Karpas-422 (cell line): Measurements from ENCODE around the gene ACTN1. TPM values are rescaled to one million over a fixed set of nuclear protein-coding genes. Genes with fewer than 3 reads are reported as not detected.

ENCODE experiments used
- DNase-seq: peaks from one replicate; pipeline ENCODE4 v3.0.0-alpha.2; 2015
- H2AFZ ChIP-seq: fragments of 200-600 bp; sonication (generic); 2 replicates; pipeline ENCODE4 v1.6.1; 2014; ENCODE audit warnings: antibody characterized with exemption, low read length, mixed read lengths
- H3K27ac ChIP-seq: fragments of 200-600 bp; sonication (generic); 2 replicates; pipeline ENCODE4 v1.5.1; 2014; ENCODE audit warnings: mild to moderate bottlenecking, low read length, moderate library complexity
- H3K27me3 ChIP-seq: fragments of 200-600 bp; sonication (generic); 2 replicates; pipeline ENCODE4 v1.6.1; 2014; ENCODE audit warnings: low read length, mixed read lengths
- H3K36me3 ChIP-seq: fragments of 200-600 bp; sonication (generic); 2 replicates; pipeline ENCODE4 v1.6.1; 2014; ENCODE audit warnings: low read length, mixed read lengths; ENCODE audit not compliant: insufficient read depth
- H3K4me1 ChIP-seq: fragments of 200-600 bp; sonication (generic); 2 replicates; pipeline ENCODE4 v1.6.1; 2014; ENCODE audit warnings: mild to moderate bottlenecking, low read length, mixed read lengths
- H3K4me2 ChIP-seq: fragments of 200-600 bp; sonication (generic); 2 replicates; pipeline ENCODE4 v1.6.1; 2014; ENCODE audit warnings: low read length, low read depth, mild to moderate bottlenecking; ENCODE audit not compliant: poor library complexity, severe bottlenecking
- H3K4me3 ChIP-seq: fragments of 200-600 bp; sonication (generic); 2 replicates; pipeline ENCODE4 v1.5.1; 2014; ENCODE audit warnings: mild to moderate bottlenecking, antibody characterized with exemption, low read length, mixed read lengths
- H3K79me2 ChIP-seq: fragments of 200-600 bp; sonication (generic); 2 replicates; pipeline ENCODE4 v1.6.1; 2014; ENCODE audit warnings: mild to moderate bottlenecking, low read length, mixed read lengths
- H3K9ac ChIP-seq: fragments of 200-600 bp; sonication (generic); 2 replicates; pipeline ENCODE4 v1.6.0; 2014; ENCODE audit warnings: low read length
- H3K9me2 ChIP-seq: fragments of 200-600 bp; sonication (generic), shearing (Covaris generic); replicated peaks from 2 replicates; pipeline ENCODE4 v1.6.0; 2014; ENCODE audit warnings: mild to moderate bottlenecking, low read length, moderate library complexity; ENCODE audit not compliant: insufficient read depth
- H3K9me3 ChIP-seq: fragments of 300-700, 200-600 bp; sonication (generic); 2 replicates; pipeline ENCODE4 v1.6.1; 2014; ENCODE audit warnings: low read length, mixed read lengths
- H4K20me1 ChIP-seq: fragments of 200-600 bp; sonication (generic); 2 replicates; pipeline ENCODE4 v1.6.1; 2014; ENCODE audit warnings: mild to moderate bottlenecking, antibody characterized with exemption, low read length, low read depth; ENCODE audit not compliant: insufficient read depth
- total RNA-seq: library from RNA; depleted of rRNA; stranded (reverse); fragments of >200 nt; shearing (Covaris generic); gene quantifications from 2 replicates; pipeline ENCODE4 v1.2.3, GENCODE V29; 2014; ENCODE audit warnings: low replicate concordance

Gene ACTN1
- total RNA-seq, 1 experiment from 2014 or later, result not detected

DNA sequence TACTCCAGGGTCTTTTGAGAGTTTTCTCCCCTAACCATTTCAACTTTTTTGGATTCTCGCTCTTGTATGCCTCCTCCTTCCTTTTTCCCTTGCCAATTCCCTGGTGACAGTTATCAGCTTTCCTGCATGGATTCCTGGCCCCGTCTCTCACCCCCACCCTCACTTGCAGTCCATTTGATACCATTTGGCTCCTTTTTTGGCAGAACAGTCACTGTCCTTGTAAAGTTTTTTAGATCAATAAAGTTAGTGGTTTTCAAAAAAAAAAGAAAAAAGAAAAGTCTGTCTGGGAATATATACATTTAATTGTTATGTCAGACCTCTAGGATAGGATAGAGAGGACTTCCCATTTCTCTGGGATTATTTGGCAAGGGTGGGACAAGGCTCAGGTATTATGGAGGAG lies 42.1 kb downstream of the ACTN1 start:
- H3K4me2 ChIP-seq, result no peak overlapping the region
- H3K79me2 ChIP-seq, result no peaks in the 10 kb centered on the region
- no peaks in the 10 kb centered on the region for H3K36me3 ChIP-seq
- no peaks in the 10 kb centered on the region for H4K20me1 ChIP-seq
- H3K9me3 ChIP-seq, result no peaks in the 10 kb centered on the region
- H3K9ac ChIP-seq, result no peak overlapping the region
- no peak for DNase-seq
- H3K27ac ChIP-seq, result no peak overlapping the region
- no peak overlapping the region for H2AFZ ChIP-seq
- no peak overlapping the region for H3K4me3 ChIP-seq
- H3K9me2 ChIP-seq, result no peaks in the 10 kb centered on the region
- no peaks in the 10 kb centered on the region for H3K27me3 ChIP-seq
- no peaks in the 10 kb centered on the region for H3K4me1 ChIP-seq

DNA sequence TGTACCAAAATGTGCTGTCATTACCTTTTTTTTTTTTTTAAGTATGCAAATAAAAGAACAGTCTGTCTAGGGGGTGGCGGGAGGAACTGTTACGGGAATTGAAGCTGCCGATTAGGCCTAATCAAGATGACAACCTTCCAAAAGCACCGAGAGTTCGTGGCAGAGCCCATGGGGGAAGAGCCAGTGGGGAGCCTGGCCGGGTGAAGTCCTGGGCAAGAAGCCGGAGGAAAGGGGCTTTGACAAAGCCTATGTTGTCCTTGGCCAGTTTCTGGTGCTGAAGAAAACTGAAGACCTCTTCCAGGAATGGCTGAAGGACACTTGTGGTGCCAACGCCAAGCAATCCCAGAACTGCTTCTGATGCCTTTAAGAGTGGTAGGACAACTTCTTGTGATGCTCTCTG lies 42.6 kb downstream of the ACTN1 start:
- no peak overlapping the region for H3K4me2 ChIP-seq
- H3K9me3 ChIP-seq, result no peaks in the 10 kb centered on the region
- H4K20me1 ChIP-seq, result no peaks in the 10 kb centered on the region
- H3K27me3 ChIP-seq, result no peaks in the 10 kb centered on the region
- H3K36me3 ChIP-seq, result no peaks in the 10 kb centered on the region
- no peak overlapping the region for H3K27ac ChIP-seq
- H3K9me2 ChIP-seq, result no peaks in the 10 kb centered on the region
- DNase-seq, result no peak
- H3K9ac ChIP-seq, result no peak overlapping the region
- no peaks in the 10 kb centered on the region for H3K4me1 ChIP-seq
- H3K4me3 ChIP-seq, result no peak overlapping the region
- no peak overlapping the region for H2AFZ ChIP-seq
- no peaks in the 10 kb centered on the region for H3K79me2 ChIP-seq

DNA sequence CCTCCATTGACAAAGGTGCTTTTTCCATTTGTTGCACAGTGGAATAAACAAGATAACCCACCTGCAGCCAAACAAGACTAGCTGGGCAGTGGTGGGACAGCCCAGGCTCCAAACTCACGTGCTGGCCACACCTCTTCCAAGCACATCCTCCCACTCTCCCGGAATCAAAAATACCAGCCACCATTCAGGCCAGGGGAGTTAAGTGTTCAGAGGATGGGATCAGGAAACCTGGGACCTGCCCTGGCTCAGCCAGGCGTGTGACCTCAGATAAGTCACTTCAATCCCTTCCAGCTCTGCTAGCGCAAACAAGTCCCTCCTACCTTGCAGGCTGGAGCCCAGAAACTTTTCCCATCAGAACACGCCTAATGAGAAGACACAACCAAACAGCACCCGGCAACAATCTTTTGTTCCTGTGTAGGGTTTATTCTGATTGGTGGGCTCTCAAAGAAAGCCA lies 43.3 kb downstream of the ACTN1 start:
- no peaks in the 10 kb centered on the region for H3K9me3 ChIP-seq
- H3K9me2 ChIP-seq, result no peaks in the 10 kb centered on the region
- DNase-seq, result no peak
- H2AFZ ChIP-seq, result no peak overlapping the region
- H3K27ac ChIP-seq, result no peak overlapping the region
- no peaks in the 10 kb centered on the region for H3K79me2 ChIP-seq
- no peak overlapping the region for H3K4me2 ChIP-seq
- H3K27me3 ChIP-seq, result no peaks in the 10 kb centered on the region
- no peaks in the 10 kb centered on the region for H3K4me1 ChIP-seq
- H3K9ac ChIP-seq, result no peak overlapping the region
- H3K4me3 ChIP-seq, result no peak overlapping the region
- H3K36me3 ChIP-seq, result no peaks in the 10 kb centered on the region
- H4K20me1 ChIP-seq, result no peaks in the 10 kb centered on the region

DNA sequence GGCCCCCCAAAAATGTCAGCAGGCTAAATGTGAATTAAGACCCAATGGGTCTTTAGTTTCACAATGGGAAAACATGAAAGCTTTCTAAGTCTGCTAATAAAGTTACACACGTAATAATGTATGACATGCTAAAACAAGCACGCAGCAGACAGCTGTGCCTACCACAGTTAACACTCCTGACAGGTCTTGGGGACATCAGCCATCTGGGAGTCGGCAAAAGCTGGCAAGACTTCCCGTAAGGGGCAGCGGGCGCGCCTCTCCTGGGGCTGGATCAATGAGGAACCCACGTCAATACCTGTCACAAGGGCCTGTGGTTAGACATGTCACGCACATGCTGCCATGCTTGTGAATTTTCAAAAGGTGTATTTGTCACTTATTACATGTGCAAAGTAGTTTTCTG lies 45.0 kb downstream of the ACTN1 start:
- H3K9me3 ChIP-seq, result no peaks in the 10 kb centered on the region
- no peaks in the 10 kb centered on the region for H3K4me1 ChIP-seq
- no peaks in the 10 kb centered on the region for H3K27me3 ChIP-seq
- no peak overlapping the region for H3K4me2 ChIP-seq
- no peaks in the 10 kb centered on the region for H3K9me2 ChIP-seq
- no peak for DNase-seq
- no peak overlapping the region for H3K27ac ChIP-seq
- H4K20me1 ChIP-seq, result no peaks in the 10 kb centered on the region
- no peaks in the 10 kb centered on the region for H3K79me2 ChIP-seq
- no peaks in the 10 kb centered on the region for H3K36me3 ChIP-seq
- no peak overlapping the region for H3K4me3 ChIP-seq
- no peak overlapping the region for H3K9ac ChIP-seq
- H2AFZ ChIP-seq, result no peak overlapping the region

DNA sequence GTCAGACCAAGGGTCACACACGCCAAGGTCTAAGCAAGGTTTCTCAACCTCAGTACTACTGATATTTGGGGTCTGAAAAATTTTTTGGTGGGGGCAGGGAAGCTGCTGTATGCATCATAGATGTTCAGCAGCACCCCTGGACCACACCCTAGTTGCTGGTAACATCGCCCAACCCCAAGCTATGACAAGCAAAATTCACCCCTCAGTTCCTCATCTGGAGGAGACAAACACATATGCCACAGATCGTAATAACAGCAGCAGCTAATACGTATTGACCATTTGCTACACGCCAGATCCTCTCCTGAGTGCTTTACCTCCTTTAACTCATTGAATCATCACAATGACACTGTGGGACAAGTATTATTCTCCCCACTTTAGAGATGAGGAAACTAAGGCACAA lies 46.4 kb downstream of the ACTN1 start:
- no peaks in the 10 kb centered on the region for H3K36me3 ChIP-seq
- H3K27me3 ChIP-seq, result no peaks in the 10 kb centered on the region
- H3K9me2 ChIP-seq, result no peaks in the 10 kb centered on the region
- H3K4me2 ChIP-seq, result no peak overlapping the region
- H3K79me2 ChIP-seq, result no peaks in the 10 kb centered on the region
- no peak for DNase-seq
- no peak overlapping the region for H3K9ac ChIP-seq
- no peaks in the 10 kb centered on the region for H3K4me1 ChIP-seq
- no peak overlapping the region for H3K4me3 ChIP-seq
- no peak overlapping the region for H2AFZ ChIP-seq
- H3K27ac ChIP-seq, result no peak overlapping the region
- H4K20me1 ChIP-seq, result no peaks in the 10 kb centered on the region
- H3K9me3 ChIP-seq, result no peaks in the 10 kb centered on the region

DNA sequence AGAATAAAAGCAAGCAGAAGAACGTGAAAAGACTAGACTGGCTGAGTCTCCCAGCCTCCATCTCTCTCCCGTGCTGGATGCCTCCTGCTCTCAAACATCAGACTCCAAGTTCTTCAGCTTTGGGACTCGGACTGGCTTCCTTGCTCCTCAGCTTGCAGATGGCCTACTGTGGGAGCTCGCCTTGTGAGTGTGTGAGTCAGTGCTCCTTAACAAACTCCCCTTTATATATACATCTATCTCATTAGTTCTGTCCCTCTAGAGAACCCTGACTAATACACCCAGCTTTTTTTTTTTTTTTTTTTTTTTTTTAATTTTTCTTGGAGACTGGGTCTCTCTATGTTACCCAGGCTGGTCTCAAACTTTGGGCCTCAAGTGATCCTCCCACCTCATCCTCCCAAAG lies 46.9 kb downstream of the ACTN1 start:
- H4K20me1 ChIP-seq, result no peaks in the 10 kb centered on the region
- no peaks in the 10 kb centered on the region for H3K79me2 ChIP-seq
- no peaks in the 10 kb centered on the region for H3K9me2 ChIP-seq
- H3K9ac ChIP-seq, result no peak overlapping the region
- H3K4me2 ChIP-seq, result no peak overlapping the region
- H3K27me3 ChIP-seq, result no peaks in the 10 kb centered on the region
- H3K36me3 ChIP-seq, result no peaks in the 10 kb centered on the region
- no peak overlapping the region for H3K4me3 ChIP-seq
- H3K4me1 ChIP-seq, result no peaks in the 10 kb centered on the region
- H3K27ac ChIP-seq, result no peak overlapping the region
- no peak for DNase-seq
- no peak overlapping the region for H2AFZ ChIP-seq
- H3K9me3 ChIP-seq, result no peaks in the 10 kb centered on the region

DNA sequence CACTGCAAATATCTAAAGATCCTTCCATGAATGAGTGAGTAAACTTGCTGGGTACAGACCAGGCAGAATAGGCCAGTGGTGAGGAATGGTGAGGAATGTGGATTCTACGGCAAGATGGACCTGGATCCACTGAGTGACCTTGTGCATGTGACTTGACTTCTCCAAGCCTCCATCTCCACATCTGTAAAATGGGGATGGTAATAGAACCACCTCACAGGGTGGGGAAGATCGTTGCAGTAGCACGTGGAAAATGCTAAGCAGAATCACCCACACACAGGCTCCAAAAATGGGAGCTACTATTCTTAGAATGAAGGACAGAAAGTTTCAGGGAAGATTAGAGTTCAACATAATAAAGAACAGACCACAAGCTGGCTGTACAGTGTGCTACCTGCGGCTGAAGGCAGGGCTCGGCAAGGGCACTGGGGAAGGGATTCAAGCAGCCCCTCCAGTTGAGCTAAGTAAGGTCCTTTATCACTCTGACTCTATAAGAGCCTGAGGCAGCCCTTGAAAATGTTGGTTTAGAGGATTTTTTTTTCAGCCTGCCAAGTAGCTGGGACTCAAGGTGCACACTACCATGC lies 47.5 kb downstream of the ACTN1 start:
- Histone ChIP-seq H3K27ac (no peak overlapping the region), H3K27me3 (no peaks in the 10 kb centered on the region; the same call in 1 of the 2 replicates), H2AFZ (no peak overlapping the region), H3K9ac (no peak overlapping the region), H3K9me2 (no peaks in the 10 kb centered on the region), H4K20me1 (no peaks in the 10 kb centered on the region), H3K4me2 (no peak overlapping the region), H3K4me1 (no peaks in the 10 kb centered on the region), H3K36me3 (no peaks in the 10 kb centered on the region), H3K4me3 (no peak overlapping the region), H3K9me3 (peaks cover under 1% of the 10 kb centered on the region), H3K79me2 (no peaks in the 10 kb centered on the region)
- DNase-seq, result no peak

DNA sequence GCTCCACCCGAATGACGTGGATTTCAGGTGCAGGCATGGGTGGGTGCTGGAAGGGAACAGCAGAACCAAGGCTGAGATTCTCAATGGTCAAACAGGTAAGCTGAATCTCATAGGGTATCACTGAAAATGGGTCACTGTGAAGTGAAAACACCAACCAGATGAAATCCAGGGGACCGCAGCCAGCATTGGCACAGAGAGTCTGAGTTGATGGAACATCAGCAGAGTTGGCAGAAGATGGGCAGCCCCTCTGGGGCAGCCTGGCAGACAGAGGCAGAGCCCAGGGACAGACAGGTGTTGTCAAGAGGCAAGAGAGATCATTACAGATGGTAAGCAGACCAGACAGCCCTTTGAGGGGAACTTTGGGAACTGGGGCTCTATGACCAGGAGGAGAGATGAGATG lies 48.0 kb downstream of the ACTN1 start:
- H3K9me2 ChIP-seq, result no peaks in the 10 kb centered on the region
- H2AFZ ChIP-seq, result no peak overlapping the region
- no peaks in the 10 kb centered on the region for H3K4me1 ChIP-seq
- H3K9ac ChIP-seq, result no peak overlapping the region
- H3K4me3 ChIP-seq, result no peak overlapping the region
- H3K27me3 ChIP-seq, result no peaks in the 10 kb centered on the region; the same call in 1 of the 2 replicates
- no peak overlapping the region for H3K27ac ChIP-seq
- DNase-seq, result no peak
- H4K20me1 ChIP-seq, result no peaks in the 10 kb centered on the region
- H3K9me3 ChIP-seq, result peaks cover 6% of the 10 kb centered on the region
- H3K79me2 ChIP-seq, result no peaks in the 10 kb centered on the region
- no peak overlapping the region for H3K4me2 ChIP-seq
- H3K36me3 ChIP-seq, result no peaks in the 10 kb centered on the region
